OCI-LY7 (cell line): ENCODE measurements around the gene USP34. TPM values are rescaled to one million over a fixed set of nuclear protein-coding genes. Genes with fewer than 3 reads are reported as not detected.

Experiments
- BruUV-seq: library from RNA; stranded (reverse); fragments of 400-500 nt; replicated peaks from 2 replicates; lab custom pipeline; 2021; lab: Mats Ljungman, UMichigan
- CTCF ChIA-PET: fragments of 300-600 bp; sonication (Branson Sonifier 250); formaldehyde crosslinking; loops from one replicate; lab custom pipeline; 2022; ENCODE audit warnings: antibody characterized with exemption; ENCODE audit not compliant: unreplicated experiment; lab: Charles Lee
- POLR2A ChIA-PET: fragments of 300-600 bp; sonication (Branson Sonifier 250); formaldehyde crosslinking; loops from one replicate; lab custom pipeline; 2022; ENCODE audit warnings: antibody characterized with exemption; lab: Charles Lee
- DNase-seq: peaks from one replicate; pipeline ENCODE4 v3.0.0-alpha.2; 2015; ENCODE audit warnings: low spot score
- H2AFZ ChIP-seq: fragments of 200-600 bp; sonication (generic), shearing (Covaris generic); 2 replicates; pipeline ENCODE4 v1.6.1; 2014; ENCODE audit warnings: mild to moderate bottlenecking, antibody characterized with exemption, low read length, moderate library complexity
- H3K27ac ChIP-seq: fragments of 200-600 bp; sonication (generic); 2 replicates; pipeline ENCODE4 v1.5.1; 2014; ENCODE audit warnings: mixed run types, low read depth, mild to moderate bottlenecking, moderate library complexity, low read length, inconsistent platforms; ENCODE audit not compliant: poor library complexity, severe bottlenecking
- H3K36me3 ChIP-seq: fragments of 200-600 bp; sonication (generic); 2 replicates; pipeline ENCODE4 v1.6.1; 2014; ENCODE audit warnings: mild to moderate bottlenecking, antibody characterized with exemption, low read length, moderate library complexity, mixed read lengths; ENCODE audit not compliant: insufficient read depth
- H3K4me1 ChIP-seq: fragments of 200-600 bp; sonication (generic); 2 replicates; pipeline ENCODE4 v1.5.1; 2014; ENCODE audit warnings: mild to moderate bottlenecking, low read length; ENCODE audit not compliant: insufficient read depth, poor library complexity, severe bottlenecking
- H3K4me2 ChIP-seq: fragments of 200-600 bp; sonication (generic); 2 replicates; pipeline ENCODE4 v1.6.1; 2014; ENCODE audit warnings: mild to moderate bottlenecking, low read length
- H3K4me3 ChIP-seq: fragments of 200-600 bp; sonication (generic); 2 replicates; pipeline ENCODE4 v1.5.1; 2014; ENCODE audit warnings: mild to moderate bottlenecking, low read depth, low read length; ENCODE audit not compliant: poor library complexity, severe bottlenecking
- H3K79me2 ChIP-seq: fragments of 200-600 bp; sonication (generic); 2 replicates; pipeline ENCODE4 v1.6.1; 2016; ENCODE audit warnings: low read depth, mild to moderate bottlenecking, low read length, moderate library complexity, mixed read lengths; ENCODE audit not compliant: insufficient read depth
- H3K9me2 ChIP-seq: fragments of 200-600 bp; sonication (generic); 2 replicates; pipeline ENCODE4 v1.6.1; 2016; ENCODE audit warnings: mild to moderate bottlenecking, low read length, mixed read lengths; ENCODE audit not compliant: insufficient read depth
- H3K9me3 ChIP-seq: fragments of 200-600 bp; sonication (generic); 2 replicates; pipeline ENCODE4 v1.6.1; 2014; ENCODE audit warnings: mild to moderate bottlenecking, mixed run types, low read length, mixed read lengths
- H4K20me1 ChIP-seq: fragments of 200-600 bp; sonication (generic); 2 replicates; pipeline ENCODE4 v1.6.1; 2014; ENCODE audit warnings: mild to moderate bottlenecking, antibody characterized with exemption, low read length, moderate library complexity, mixed read lengths; ENCODE audit not compliant: insufficient read depth
- CTCF ChIP-seq: fragments of 200-600 bp; sonication (generic); conservative IDR thresholded peaks from 2 replicates; pipeline ENCODE4 v1.5.1; 2014; ENCODE audit warnings: mild to moderate bottlenecking, antibody characterized with exemption, low read length, moderate library complexity, mixed read lengths
- EZH2phosphoT487 ChIP-seq: fragments of 200-600 bp; sonication (generic); IDR thresholded peaks from 2 replicates; pipeline ENCODE4 v1.6.1; 2018; ENCODE audit warnings: low read depth, borderline replicate concordance, mild to moderate bottlenecking, mixed run types, antibody characterized with exemption, low read length, moderate library complexity, mixed read lengths
- intact Hi-C: fragments of 100-400 bp; cut with micrococcal nuclease; formaldehyde crosslinking; loops from one replicate; pipeline ENCODE4 v1.10.0; 2022; ENCODE audit not compliant: unreplicated experiment
- total RNA-seq, 2 experiments: library from RNA; depleted of rRNA in 1 of 2; stranded (reverse); fragments of >200 nt in 1 of 2; shearing (Covaris generic) in 1 of 2; gene quantifications; 2 replicates each; pipeline ENCODE4 v1.2.3, GENCODE V29; 2014 to 2022

The USP34 gene
- total RNA-seq, 2 experiments from 2014 or later: 192 to 344 TPM

- H3K36me3 ChIP-seq: peaks cover 97% of the 10 kb centered on the region
- no peak overlapping the region for H3K4me2 ChIP-seq
- no peaks in the 10 kb centered on the region for H3K79me2 ChIP-seq
- no TSS peak for BruUV-seq
- no peak for TF ChIP-seq EZH2phosphoT487
- no peak for TF ChIP-seq CTCF
- ChIA-PET POLR2A (interaction anchor here (0.7 to 1.1 kb wide), 3 partner anchors 14 to 61 kb away, joined by 3 to 5 read pairs (median 3); no protein-coding TSS in a partner anchor), CTCF (no interaction called here)
- H4K20me1 ChIP-seq: no peaks in the 10 kb centered on the region
- H2AFZ ChIP-seq: no peak overlapping the region
- DNase-seq: no peak
- H3K4me1 ChIP-seq: no peaks in the 10 kb centered on the region
- no peak overlapping the region for H3K27ac ChIP-seq
- H3K4me3 ChIP-seq: no peak overlapping the region
- H3K9me3 ChIP-seq: no peaks in the 10 kb centered on the region
- intact Hi-C loops: no loop called here
- H3K9me2 ChIP-seq: no peaks in the 10 kb centered on the region
These were observed 202.6 kb downstream of the USP34 start for GRCh38 chr2:61268249-61268648.

- Histone ChIP-seq H2AFZ (no peak overlapping the region), H3K4me2 (no peak overlapping the region), H3K36me3 (peaks cover 95% of the 10 kb centered on the region), H3K79me2 (no peaks in the 10 kb centered on the region), H3K9me2 (no peaks in the 10 kb centered on the region), H3K4me1 (no peaks in the 10 kb centered on the region), H3K9me3 (no peaks in the 10 kb centered on the region), H4K20me1 (no peaks in the 10 kb centered on the region), H3K27ac (no peak overlapping the region), H3K4me3 (no peak overlapping the region)
- intact Hi-C loops: no loop called here
- CTCF ChIA-PET: no interaction called here
- TF ChIP-seq CTCF: no peak
- TF ChIP-seq EZH2phosphoT487: no peak
- POLR2A ChIA-PET: interaction anchor here (0.6 to 0.7 kb wide), 2 partner anchors 11 to 476 kb away, joined by 3 read pairs; no protein-coding TSS in a partner anchor
- no TSS peak for BruUV-seq
- DNase-seq: no peak
These were observed 204.0 kb downstream of the USP34 start for GRCh38 chr2:61266632-61267505.

- Histone ChIP-seq H4K20me1 (no peaks in the 10 kb centered on the region), H3K9me2 (no peaks in the 10 kb centered on the region), H3K4me1 (no peaks in the 10 kb centered on the region), H3K36me3 (peaks cover 93% of the 10 kb centered on the region), H3K9me3 (no peaks in the 10 kb centered on the region), H2AFZ (no peak overlapping the region), H3K27ac (no peak overlapping the region), H3K4me3 (no peak overlapping the region), H3K4me2 (no peak overlapping the region), H3K79me2 (no peaks in the 10 kb centered on the region)
- no TSS peak for BruUV-seq
- DNase-seq: no peak
- POLR2A ChIA-PET: interaction anchor here (0.7 to 0.8 kb wide), 2 partner anchors 46 to 100 kb away, joined by 3 read pairs; no protein-coding TSS in a partner anchor
- intact Hi-C loops: no loop called here
- CTCF ChIA-PET: no interaction called here
- TF ChIP-seq CTCF (no peak), EZH2phosphoT487 (no peak)
These were observed 207.1 kb downstream of the USP34 start for GRCh38 chr2:61263830-61264229.
